Measurements from ENCODE around the gene PRKCH. TPM values are rescaled to one million over a fixed set of nuclear protein-coding genes. Genes with fewer than 3 reads are reported as not detected.

Gene PRKCH
- total RNA-seq, 2 donors from 2014 or later = 18.2 to 82.4 TPM

- Histone ChIP-seq H3K27ac (peak overlapping the region; percentile 59 to 75 (median 71)), H3K4me3 (peak overlapping the region; percentile 29 to 67), H3K4me1 (peaks cover 13% of the 10 kb centered on the region), H3K9me3 (no peaks in the 10 kb centered on the region), H3K27me3 (no peaks in the 10 kb centered on the region), H3K36me3 (replicated peaks in 1 of 2; ENCODE audit: insufficient read depth in 1 of 2, low read depth in 2 of 2) (no peaks in the 10 kb centered on the region)
- peak; percentile 16 to 53 (median 48) for TF ChIP-seq POLR2A (IDR thresholded peaks at IDR 0.05)
- no peak for TF ChIP-seq CTCF (IDR thresholded peaks at IDR 0.05)
- DNase-seq = peak; percentile 77 to 87 (median 82)
- ATAC-seq = peak; percentile 74
- WGBS, 2 donors = 0 to 1% methylated on average over 41 to 63 of the region's 63 CpGs
- intact Hi-C loops (cut with DNase I) = no loop called here
Measured at GRCh38 chr14:61322011-61322798, 826 bp downstream of the PRKCH start.

- ATAC-seq (peak; percentile 34), DNase-seq (peak in 1 of 4 donors; percentile 15)
- TF ChIP-seq CTCF (IDR thresholded peaks at IDR 0.05) = no peak
- TF ChIP-seq POLR2A (IDR thresholded peaks at IDR 0.05) = no peak
- Histone ChIP-seq H3K4me1 (peaks cover 16% of the 10 kb centered on the region), H3K27ac (peak overlapping the region; percentile 54 to 75 (median 66)), H3K36me3 (replicated peaks in 1 of 2; ENCODE audit: insufficient read depth in 1 of 2, low read depth in 2 of 2) (no peaks in the 10 kb centered on the region), H3K4me3 (peak overlapping the region in 1 of 2 donors; percentile 67), H3K27me3 (no peaks in the 10 kb centered on the region), H3K9me3 (no peaks in the 10 kb centered on the region)
- intact Hi-C loops (cut with DNase I) = no loop called here
- 7% methylated on average over 13 of the region's 13 CpGs for WGBS, 2 donors
Measured at GRCh38 chr14:61322799-61323290, 1.5 kb downstream of the PRKCH start.

- intact Hi-C loops (cut with DNase I) = no loop called here
- Histone ChIP-seq H3K9me3 (no peaks in the 10 kb centered on the region), H3K36me3 (replicated peaks in 1 of 2; ENCODE audit: insufficient read depth in 1 of 2, low read depth in 2 of 2) (no peaks in the 10 kb centered on the region), H3K27me3 (no peaks in the 10 kb centered on the region), H3K4me3 (no peak overlapping the region), H3K27ac (no peak overlapping the region), H3K4me1 (peaks cover 16% of the 10 kb centered on the region)
- ATAC-seq (no peak), DNase-seq (no peak)
- TF ChIP-seq CTCF (IDR thresholded peaks at IDR 0.05) (no peak), POLR2A (IDR thresholded peaks at IDR 0.05) (no peak)
- WGBS, 2 donors = 64 to 75% methylated on average over 6 of the region's 6 CpGs
Measured at GRCh38 chr14:61323970-61324369, 2.6 kb downstream of the PRKCH start.

- ATAC-seq = no peak
- no peak overlapping the region for H3K4me3 ChIP-seq
- WGBS, 2 donors = 73 to 91% methylated on average over 1 of the region's 1 CpG
Measured at GRCh38 chr14:61325166-61325565, 3.8 kb downstream of the PRKCH start.

More at GRCh38 chr14:61325166-61325565, 3.8 kb downstream of the PRKCH start:
- H3K27ac ChIP-seq = no peak overlapping the region
- H3K36me3 ChIP-seq (replicated peaks in 1 of 2; ENCODE audit: insufficient read depth in 1 of 2, low read depth in 2 of 2) = no peaks in the 10 kb centered on the region
- DNase-seq = no peak
- intact Hi-C loops (cut with DNase I) = no loop called here
- no peaks in the 10 kb centered on the region for H3K9me3 ChIP-seq
- H3K4me1 ChIP-seq = peaks cover 16% of the 10 kb centered on the region
- no peaks in the 10 kb centered on the region for H3K27me3 ChIP-seq
- TF ChIP-seq POLR2A (IDR thresholded peaks at IDR 0.05) (no peak), CTCF (IDR thresholded peaks at IDR 0.05) (no peak)

All from body of pancreas (tissue), 4 donors.